Body of pancreas (tissue), 4 donors: ENCODE measurements around the gene CCDC6. TPM values are rescaled to one million over a fixed set of nuclear protein-coding genes. Genes with fewer than 3 reads are reported as not detected.
A peak's percentile ranks its signal among the peaks of the same experiment; 100 is the strongest.

Experiments
- ATAC-seq: fragments of 150-250 bp; one replicate; pipeline ENCODE4 v1.9.1; 2016
- DNase-seq, 4 donors: peaks; one replicate each; pipeline ENCODE4 v3.0.0-alpha.2; 2019
- H3K27ac ChIP-seq, 4 donors: fragments of 200-600 bp; sonication (generic); 1 replicate in 3 of 4; 2 replicates in 1 of 4; pipeline versions ENCODE4 v1.5.1 to v1.6.1; 2016 to 2019; ENCODE audit warnings: mild to moderate bottlenecking in 1 of 4, mixed read lengths in 1 of 4, moderate library complexity in 1 of 4
- H3K27me3 ChIP-seq, 2 donors: fragments of 200-600 bp; sonication (generic); one replicate each; pipeline ENCODE4 v1.6.0; 2016; ENCODE audit warnings: mild to moderate bottlenecking in 1 of 2
- H3K36me3 ChIP-seq, 2 donors: fragments of 200-600 bp; sonication (generic); replicated peaks in 1 of 2; 2 replicates each; pipeline ENCODE4 v1.5.1; 2016; ENCODE audit warnings: low read depth in 2 of 2; ENCODE audit not compliant: insufficient read depth in 1 of 2
- H3K4me1 ChIP-seq: fragments of 200-600 bp; sonication (generic); one replicate; pipeline ENCODE4 v1.6.0; 2016
- H3K4me3 ChIP-seq, 2 donors: fragments of 200-600 bp; sonication (generic); 1 replicate in 1 of 2; 2 replicates in 1 of 2; pipeline ENCODE4 v1.5.1; 2016 to 2019
- H3K9me3 ChIP-seq, 3 donors: fragments of 200-600 bp; sonication (generic); 1 replicate in 2 of 3; 2 replicates in 1 of 3; pipeline ENCODE4 v1.5.1; 2016
- POLR2A ChIP-seq, 3 donors: fragments of 450-650 bp; IDR thresholded peaks; one replicate each; pipeline ENCODE4 v1.6.1; 2016; ENCODE audit warnings: antibody characterized with exemption in 3 of 3, mild to moderate bottlenecking in 2 of 3
- WGBS, 2 donors: methylation state at CpG; one replicate each; pipeline ENCODE4 v1.1.5; 2017; 5-methylcytosine and 5-hydroxymethylcytosine counted together
- intact Hi-C: fragments of 100-400 bp; cut with DNase I; formaldehyde crosslinking; loops from one replicate; pipeline ENCODE4 v1.15.1; 2023
- total RNA-seq, 2 donors: library from RNA; depleted of rRNA; stranded (reverse); fragments of >200 nt; gene quantifications; one replicate each; pipeline ENCODE4 v1.1.0, GENCODE V29; 2016
- TF ChIP-seq, protein P1 (sequence below), 7 experiments: fragments of 450-650 bp in 4 of 7; fragments of 200-600 bp in 3 of 7; sonication (generic) in 3 of 7; IDR thresholded peaks; one replicate each; pipeline ENCODE4 v1.5.1; 2016 to 2019; ENCODE audit warnings: antibody characterized with exemption in 7 of 7

The CCDC6 gene
- total RNA-seq, 2 donors from 2014 or later: 26.7 to 35.8 TPM

DNA sequence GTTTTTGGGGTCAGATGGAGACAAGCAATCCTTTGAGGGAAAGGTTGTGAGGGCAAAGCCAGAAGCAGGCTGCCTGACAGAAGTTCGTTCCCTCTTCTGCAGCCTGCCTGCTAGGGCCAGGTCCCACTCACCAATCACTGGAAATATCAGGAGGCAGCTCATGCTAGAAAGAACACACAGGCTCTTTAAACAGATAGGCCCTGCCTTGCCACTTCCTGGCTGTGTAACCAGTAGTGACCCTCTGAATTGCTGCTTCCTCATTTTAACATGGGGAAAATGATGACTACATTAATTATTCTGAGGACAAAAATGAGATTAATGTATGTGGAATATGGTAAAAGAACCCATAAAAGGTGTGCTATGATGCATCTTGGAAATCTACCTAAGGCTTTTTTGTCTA lies 102.6 kb downstream of the CCDC6 start:
- Histone ChIP-seq H3K9me3 (no peaks in the 10 kb centered on the region), H3K27me3 (no peaks in the 10 kb centered on the region), H3K4me1 (no peaks in the 10 kb centered on the region), H3K4me3 (no peak overlapping the region), H3K27ac (no peak overlapping the region), H3K36me3 (peaks cover 0 to 25% of the 10 kb centered on the region in 2 donors)
- 50 to 71% methylated on average over 1 of the region's 1 CpG for WGBS, 2 donors
- intact Hi-C loops: no loop called here
- DNase-seq: peak in 1 of 4 donors; percentile 27
- no peak for TF ChIP-seq POLR2A (IDR thresholded peaks at IDR 0.05)
- TF ChIP-seq, protein P1, sequence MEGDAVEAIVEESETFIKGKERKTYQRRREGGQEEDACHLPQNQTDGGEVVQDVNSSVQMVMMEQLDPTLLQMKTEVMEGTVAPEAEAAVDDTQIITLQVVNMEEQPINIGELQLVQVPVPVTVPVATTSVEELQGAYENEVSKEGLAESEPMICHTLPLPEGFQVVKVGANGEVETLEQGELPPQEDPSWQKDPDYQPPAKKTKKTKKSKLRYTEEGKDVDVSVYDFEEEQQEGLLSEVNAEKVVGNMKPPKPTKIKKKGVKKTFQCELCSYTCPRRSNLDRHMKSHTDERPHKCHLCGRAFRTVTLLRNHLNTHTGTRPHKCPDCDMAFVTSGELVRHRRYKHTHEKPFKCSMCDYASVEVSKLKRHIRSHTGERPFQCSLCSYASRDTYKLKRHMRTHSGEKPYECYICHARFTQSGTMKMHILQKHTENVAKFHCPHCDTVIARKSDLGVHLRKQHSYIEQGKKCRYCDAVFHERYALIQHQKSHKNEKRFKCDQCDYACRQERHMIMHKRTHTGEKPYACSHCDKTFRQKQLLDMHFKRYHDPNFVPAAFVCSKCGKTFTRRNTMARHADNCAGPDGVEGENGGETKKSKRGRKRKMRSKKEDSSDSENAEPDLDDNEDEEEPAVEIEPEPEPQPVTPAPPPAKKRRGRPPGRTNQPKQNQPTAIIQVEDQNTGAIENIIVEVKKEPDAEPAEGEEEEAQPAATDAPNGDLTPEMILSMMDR (IDR thresholded peaks at IDR 0.05): no peak
- no peak for ATAC-seq

DNA sequence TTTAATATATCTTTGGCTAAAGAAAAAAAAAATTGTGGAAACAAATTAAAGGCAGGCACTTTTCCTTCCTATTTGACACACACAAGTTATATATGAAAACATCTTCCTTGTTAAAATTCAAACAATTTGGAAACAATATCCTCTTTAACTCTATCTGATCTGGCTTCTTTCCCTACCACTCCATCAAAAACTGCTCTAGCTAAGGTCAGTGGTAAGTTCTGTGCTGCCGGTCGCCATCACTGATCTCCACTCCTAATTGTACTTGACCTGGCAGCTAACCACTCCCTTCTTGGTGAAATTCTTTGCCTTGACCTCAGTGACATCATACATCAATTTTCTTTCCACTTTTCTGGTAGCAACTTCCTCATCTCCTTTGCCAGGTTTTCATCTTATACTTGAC lies 105.2 kb downstream of the CCDC6 start:
- no peak overlapping the region for H3K4me3 ChIP-seq
- 68 to 71% methylated on average over 2 of the region's 2 CpGs for WGBS, 2 donors
- intact Hi-C loops: no loop called here
- peaks cover 0 to 16% of the 10 kb centered on the region in 2 donors for H3K36me3 ChIP-seq
- no peaks in the 10 kb centered on the region for H3K4me1 ChIP-seq
- H3K27me3 ChIP-seq: no peaks in the 10 kb centered on the region
- H3K9me3 ChIP-seq: no peaks in the 10 kb centered on the region
- H3K27ac ChIP-seq: no peak overlapping the region
- DNase-seq (no peak), ATAC-seq (no peak)
- TF ChIP-seq POLR2A (IDR thresholded peaks at IDR 0.05): no peak
- TF ChIP-seq, protein P1 (IDR thresholded peaks at IDR 0.05): no peak

DNA sequence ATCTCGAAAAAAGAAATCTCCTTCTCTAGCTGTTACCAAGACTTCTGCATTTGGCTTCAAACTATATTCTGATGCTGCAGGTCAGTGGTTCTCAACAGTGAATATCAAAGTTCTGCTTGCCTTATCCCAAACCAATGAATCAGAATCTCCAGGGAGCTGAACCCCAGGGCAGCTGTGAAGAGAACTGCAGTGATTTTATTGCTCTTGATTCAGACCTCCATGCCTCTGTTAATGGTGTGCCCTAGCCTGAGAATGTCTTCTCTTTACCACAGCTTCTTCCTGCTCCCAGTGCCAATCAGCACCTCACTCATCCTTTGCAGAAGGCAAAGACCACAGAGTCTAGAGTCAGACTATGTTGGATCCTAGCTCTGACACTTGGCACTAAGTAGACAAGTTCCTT lies 106.9 kb downstream of the CCDC6 start:
- TF ChIP-seq POLR2A (IDR thresholded peaks at IDR 0.05): no peak
- TF ChIP-seq, protein P1 (IDR thresholded peaks at IDR 0.05): no peak
- 77 to 100% methylated on average over 1 of the region's 1 CpG for whole genome bisulfite sequencing, 2 donors
- Histone ChIP-seq H3K9me3 (no peaks in the 10 kb centered on the region), H3K27ac (no peak overlapping the region), H3K27me3 (no peaks in the 10 kb centered on the region), H3K4me3 (no peak overlapping the region), H3K36me3 (peaks cover 0 to 11% of the 10 kb centered on the region in 2 donors), H3K4me1 (no peaks in the 10 kb centered on the region)
- ATAC-seq (no peak), DNase-seq (no peak)
- intact Hi-C loops: no loop called here

DNA sequence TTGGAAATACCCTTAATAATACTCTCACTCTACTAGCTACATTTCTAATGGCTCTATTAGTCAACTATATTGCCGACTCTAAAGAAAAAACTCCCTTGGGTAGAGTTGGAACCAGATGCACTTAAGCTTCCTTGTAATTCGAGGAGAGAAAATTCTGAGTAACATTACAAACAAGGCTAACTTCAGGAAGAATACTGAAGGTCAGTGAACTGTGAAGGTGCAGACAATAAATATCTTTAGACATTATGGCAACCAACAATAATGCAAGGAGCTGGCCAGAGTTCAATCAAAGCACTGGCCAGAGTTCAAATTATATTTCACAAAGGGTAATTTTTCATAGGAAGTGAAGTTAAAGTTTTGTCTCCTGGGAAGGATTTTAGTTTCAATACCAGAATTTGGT lies 112.4 kb downstream of the CCDC6 start:
- Histone ChIP-seq H3K27ac (no peak overlapping the region), H3K4me1 (no peaks in the 10 kb centered on the region), H3K9me3 (no peaks in the 10 kb centered on the region), H3K36me3 (peaks cover 8 to 22% of the 10 kb centered on the region in 2 donors), H3K27me3 (no peaks in the 10 kb centered on the region), H3K4me3 (no peak overlapping the region)
- 66 to 72% methylated on average over 2 of the region's 2 CpGs for WGBS, 2 donors
- DNase-seq (no peak), ATAC-seq (no peak)
- intact Hi-C loops: no loop called here
- no peak for TF ChIP-seq POLR2A (IDR thresholded peaks at IDR 0.05)
- TF ChIP-seq, protein P1 (IDR thresholded peaks at IDR 0.05): no peak

DNA sequence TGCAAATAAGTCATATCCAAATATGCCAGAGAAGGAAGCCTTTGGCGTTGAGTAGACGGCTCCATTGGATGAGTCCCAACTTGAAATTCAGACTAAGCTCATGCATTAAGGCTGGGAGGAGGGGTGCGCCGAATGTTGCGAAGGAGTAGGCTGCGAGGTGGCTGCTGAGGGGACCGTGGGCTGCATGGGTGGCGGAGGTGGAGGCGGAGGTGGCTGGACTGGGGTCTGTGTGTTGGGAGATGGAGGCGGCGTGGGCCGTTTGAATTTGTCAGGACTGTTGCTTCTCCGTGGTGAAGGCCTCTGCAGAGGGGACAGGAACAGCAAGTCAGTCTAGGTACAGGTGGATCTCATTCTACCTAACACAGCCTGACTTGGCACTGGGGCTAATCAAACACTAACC lies 113.5 kb downstream of the CCDC6 start:
- intact Hi-C loops: no loop called here
- peaks cover 8 to 22% of the 10 kb centered on the region in 2 donors for H3K36me3 ChIP-seq

More for the DNA sequence above, 113.5 kb downstream of the CCDC6 start:
- H3K27me3 ChIP-seq: no peaks in the 10 kb centered on the region
- no peak for ATAC-seq
- no peak overlapping the region for H3K4me3 ChIP-seq
- H3K27ac ChIP-seq: no peak overlapping the region
- no peak for DNase-seq
- no peaks in the 10 kb centered on the region for H3K4me1 ChIP-seq
- WGBS, 2 donors: 89 to 91% methylated on average over 12 to 13 of the region's 13 CpGs
- no peak for TF ChIP-seq POLR2A (IDR thresholded peaks at IDR 0.05)
- TF ChIP-seq, protein P1 (IDR thresholded peaks at IDR 0.05): no peak
- H3K9me3 ChIP-seq: no peaks in the 10 kb centered on the region
